Medulla oblongata (tissue), 1 donor: ENCODE results near the gene ANK2.

Experiments
- DNase-seq: peaks from one replicate; pipeline ENCODE4 v3.0.0-alpha.2; 2015; ENCODE audit errors: extremely low spot score

The ANK2 gene

GRCh38 chr4:113397114-113397701, 347.8 kb downstream of the ANK2 start:
- peak; percentile 31 for DNase-seq

DNA sequence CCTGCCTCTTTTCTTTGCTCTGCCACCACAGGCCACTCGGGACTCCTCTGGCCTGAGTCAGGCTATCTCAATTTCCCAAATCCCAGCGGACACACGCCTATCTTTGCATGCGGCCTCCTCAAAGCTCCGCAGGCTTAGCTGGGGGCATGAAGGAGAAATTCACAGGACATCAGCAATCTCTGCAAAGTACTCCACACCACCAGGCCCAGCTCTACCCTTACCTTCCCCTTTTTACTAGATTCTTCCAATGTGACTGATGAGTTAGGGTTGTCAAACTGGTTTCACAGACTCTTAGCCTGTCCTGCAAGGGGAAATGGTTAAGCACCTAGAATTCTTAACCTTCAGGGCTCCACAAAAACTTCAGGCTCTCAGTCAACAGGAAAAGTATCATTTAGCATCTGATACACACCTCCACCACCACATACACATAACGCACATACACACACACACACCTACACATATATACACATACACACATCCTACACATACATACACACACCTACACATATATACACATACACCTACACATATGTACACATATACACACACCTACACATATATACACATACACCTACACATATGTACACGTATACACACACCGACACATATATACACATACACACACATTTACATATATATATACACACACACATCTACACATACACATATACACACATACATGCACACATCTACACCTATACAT, 349.1 kb downstream of the ANK2 start:
- no peak for DNase-seq

DNA sequence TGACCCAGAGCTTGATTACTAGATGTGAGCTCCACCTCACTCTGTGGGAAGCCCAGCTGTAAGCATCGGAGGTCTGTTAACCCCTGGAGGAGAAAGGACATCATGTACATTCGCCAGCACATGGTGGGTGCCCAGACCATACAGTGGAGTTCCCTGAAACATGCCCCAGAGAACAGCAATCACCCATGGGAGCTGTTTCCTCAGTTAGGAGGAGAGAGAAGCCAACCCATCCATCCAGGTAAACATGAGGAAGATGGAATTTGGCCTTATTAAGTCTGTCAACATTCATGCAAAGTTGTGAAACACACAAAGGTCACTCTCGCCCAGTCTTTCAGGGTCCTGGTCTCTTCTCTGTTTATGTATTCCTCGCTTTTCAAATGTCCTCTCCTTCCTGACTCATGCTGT, 354.7 kb downstream of the ANK2 start:
- DNase-seq, result no peak

GRCh38 chr4:113404841-113405240, 355.4 kb downstream of the ANK2 start:
- no peak for DNase-seq

DNA sequence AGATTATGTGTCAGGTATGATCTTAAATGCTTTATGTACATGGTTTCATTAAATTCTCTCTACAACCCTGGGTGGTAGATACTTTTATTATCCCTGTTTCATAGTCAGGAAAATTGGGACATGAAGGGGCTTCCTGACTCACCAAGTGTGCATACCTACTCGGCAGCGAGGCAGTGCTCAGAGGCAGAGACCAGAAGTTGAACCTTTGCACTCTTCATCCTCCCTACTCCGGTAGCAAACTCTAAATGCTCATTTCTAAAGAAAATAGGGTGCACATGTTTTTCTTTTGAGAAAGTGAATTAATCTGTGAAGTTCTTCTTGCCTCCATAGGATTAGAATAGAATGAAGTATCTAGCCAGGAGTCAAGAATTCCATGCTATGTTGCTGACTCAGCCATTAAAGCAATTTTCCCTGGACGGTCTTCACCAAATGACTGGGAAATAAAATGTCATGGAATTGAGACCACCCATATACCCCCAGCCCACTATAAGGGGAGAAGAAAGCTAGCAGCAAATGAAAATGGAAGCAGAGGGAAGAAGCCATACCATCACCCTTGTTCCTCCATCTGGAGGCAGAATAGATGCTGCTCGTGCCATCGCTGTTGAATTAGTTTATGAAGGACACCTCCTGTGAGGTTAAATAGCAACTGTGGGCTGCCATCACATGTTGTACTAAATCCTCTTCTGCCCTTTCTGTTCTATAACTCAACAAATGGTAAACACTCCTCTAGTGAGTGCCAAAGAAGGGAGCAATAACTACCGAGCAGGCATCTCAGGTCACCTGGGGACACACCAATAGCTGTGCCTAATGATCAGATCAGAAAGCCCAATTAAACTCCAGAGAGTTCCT, 356.6 kb downstream of the ANK2 start:
- DNase-seq, result no peak

- no peak for DNase-seq
Measured at GRCh38 chr4:113406723-113407016, 357.2 kb downstream of the ANK2 start.

- no peak for DNase-seq
Measured at GRCh38 chr4:113407409-113407808, 358.0 kb downstream of the ANK2 start.

GRCh38 chr4:113409181-113409580, 359.7 kb downstream of the ANK2 start:
- no peak for DNase-seq

DNA sequence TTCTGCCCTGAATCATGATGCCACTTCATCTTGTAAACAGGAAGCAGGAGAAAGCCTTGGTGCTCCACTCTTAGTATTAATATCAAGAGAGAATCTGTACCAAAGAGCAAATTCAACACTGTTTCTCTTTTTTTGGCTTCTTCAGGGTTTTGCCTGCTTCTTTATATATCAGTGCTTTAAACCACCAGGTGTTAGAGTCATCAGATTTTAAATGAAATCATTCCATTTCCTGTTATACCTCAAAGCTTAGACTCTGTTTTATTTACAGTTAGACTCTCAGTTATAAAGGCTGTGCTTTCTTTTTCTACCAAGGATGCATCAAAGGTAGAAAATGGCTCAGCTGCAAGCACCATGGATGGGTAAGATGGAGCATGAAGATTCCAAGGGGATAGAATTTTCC, 361.2 kb downstream of the ANK2 start:
- no peak for DNase-seq

GRCh38 chr4:113411496-113411938, 362.1 kb downstream of the ANK2 start:
- peak; percentile 43 for DNase-seq

DNA sequence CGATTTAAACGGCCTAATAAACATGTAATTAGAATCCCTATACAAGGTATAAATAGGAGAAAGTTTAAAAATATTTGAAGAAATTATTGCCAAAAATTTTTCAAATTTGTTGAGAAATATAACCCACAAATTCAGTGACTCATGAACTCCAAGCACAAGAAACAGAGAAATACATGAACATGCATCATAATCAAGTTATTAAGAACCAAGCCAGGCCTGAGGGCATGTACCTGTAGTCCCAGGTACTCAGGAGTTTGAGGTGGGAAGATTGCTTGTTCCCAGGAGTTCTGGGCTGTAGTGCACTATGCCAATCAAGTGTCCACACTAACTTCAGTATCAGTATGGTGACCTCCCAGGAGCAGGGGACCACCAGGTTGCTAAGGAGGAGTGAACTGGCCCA, 370.2 kb downstream of the ANK2 start:
- no peak for DNase-seq

DNA sequence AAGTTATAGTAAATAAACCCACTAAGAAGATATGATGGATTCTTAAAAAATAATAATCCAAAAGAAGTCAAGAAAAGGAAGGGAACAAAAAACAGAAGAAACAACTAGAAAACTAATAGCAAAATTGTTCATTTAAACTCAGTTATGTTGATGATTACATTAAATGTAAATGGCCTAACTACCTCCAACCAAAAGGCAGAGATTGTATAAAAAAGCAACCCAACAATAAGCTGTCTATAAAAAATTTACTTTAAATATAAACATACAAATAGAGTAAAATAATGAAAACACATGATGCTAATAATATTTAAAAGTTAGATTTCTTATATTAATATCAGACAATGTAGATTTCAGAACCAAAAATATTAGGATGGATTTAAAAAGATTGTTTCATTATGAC, 371.5 kb downstream of the ANK2 start:
- no peak for DNase-seq

GRCh38 chr4:113423631-113424030, 374.2 kb downstream of the ANK2 start:
- no peak for DNase-seq

DNA sequence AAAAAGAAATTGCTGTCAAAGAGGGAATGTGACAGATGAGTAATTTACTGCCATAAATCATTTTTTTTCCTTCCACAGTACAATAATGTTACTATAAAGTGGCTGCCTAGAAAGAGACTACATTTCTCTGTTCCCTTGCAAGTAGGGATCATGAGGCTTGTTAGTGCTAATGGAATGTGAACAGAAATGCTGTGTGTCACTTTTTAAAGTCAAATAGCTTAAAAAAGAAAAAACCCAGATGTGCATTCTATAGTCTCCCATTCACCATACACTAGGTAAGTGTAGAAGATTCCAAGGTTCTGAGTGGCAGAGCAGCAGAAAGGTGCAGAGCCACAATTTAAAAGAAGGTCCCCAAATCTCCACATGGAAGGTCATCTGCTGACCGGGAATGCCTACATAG, 383.7 kb downstream of the ANK2 start:
- no peak for DNase-seq
